ENCODE measurements around the gene NFS1.
"Not testable (repeated sequence)": the region's sequence is repeated elsewhere in the genome, so short reads cannot be mapped to it uniquely, and the experiment has no call there.

NFS1 gene

DNA sequence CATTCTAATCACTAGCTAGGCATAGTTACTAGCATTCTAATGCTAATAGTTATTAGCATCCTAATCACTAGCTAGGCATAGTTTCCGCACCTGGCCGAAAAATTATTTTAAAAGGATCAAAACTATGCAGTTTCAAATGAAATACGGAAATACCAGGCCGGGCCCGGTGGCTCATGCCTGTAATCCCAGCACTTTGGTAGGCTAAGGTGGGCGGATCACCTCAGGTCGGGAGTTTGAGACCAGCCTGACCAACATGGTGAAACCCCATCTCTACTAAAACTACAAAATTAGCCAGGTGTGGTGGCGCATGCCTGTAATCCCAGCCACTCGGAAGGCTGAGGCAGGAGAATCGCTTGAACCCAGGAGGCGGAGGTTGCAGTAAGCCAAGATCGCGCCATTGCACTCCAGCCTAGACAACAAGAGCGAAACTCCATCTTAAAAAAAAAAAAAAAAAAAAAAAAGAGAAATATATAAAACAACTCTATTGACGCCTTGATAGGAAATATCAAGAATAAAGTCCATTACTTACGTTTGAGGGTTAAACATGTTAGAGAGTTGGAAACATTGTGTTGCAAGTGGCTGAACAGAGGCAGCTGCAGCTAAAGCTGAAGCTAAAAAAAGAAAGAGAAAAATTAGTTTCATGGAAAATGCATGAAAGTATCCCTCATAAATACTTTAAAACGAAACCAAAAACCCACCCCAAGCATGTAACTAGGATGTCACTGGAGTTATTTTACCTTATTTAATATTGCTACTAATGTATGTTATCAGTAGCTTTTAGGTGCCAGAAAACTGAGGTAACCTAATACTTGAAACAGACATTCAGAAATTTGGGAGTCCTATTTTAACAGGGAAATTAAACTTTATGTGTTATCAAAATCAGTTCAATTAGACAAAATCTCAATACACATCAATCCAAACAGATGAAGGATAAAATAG lies 7.7 kb upstream of the NFS1 start:
- DNase-seq: not testable (repeated sequence)

DNA sequence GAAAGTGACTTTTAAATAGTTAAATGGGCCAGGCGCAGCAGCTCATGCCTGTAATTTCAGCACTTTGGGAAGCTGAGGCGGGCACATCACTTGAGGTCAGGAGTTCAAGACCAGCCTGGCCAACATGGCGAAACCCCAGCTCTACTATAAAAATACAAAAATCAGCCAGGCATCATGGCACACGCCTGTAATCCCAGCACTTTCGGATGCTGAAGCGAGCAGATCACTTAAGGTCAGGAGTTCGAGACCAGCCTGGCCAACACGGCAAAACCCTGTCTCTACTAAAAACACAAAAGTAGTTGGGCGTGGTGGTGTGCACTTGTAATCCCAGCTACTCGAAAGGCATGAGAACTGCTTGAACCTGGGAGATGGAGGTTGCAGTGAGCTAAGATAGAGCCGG lies 6.7 kb upstream of the NFS1 start:
- DNase-seq: not testable (repeated sequence)

DNA sequence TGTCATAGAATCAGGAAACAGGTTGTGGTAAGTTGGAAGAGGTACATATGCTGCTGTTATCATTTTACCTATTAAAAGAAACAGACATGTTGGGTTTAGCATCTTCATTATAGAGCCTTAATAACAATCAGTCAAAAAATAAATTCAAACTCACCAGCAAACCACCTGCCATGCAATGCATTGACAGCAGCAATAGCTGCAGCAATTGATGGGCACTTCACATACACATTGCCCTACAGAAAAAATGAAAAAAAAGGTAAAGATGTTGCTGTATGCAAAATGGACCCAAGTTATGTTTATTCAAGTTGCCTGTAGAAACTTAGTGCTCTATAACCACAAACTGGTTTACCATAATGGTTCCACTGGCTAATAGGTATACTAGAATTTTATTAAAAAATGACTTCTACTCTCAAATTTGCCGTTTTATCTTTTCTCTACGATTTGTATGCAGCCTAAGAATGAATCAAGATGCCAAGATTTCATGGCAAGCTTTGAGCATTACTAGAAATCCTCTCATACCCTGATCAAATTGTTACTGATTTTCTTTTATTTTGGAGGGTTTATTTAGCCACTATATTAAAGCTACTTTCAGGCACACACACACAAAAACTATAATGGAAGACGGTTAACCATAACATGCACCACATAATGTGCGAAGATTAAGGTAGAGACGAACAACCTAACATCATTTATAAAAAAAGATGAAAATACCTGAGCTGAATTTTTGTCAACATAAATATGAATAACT lies 5.5 kb upstream of the NFS1 start:
- DNase-seq: no peak

DNA sequence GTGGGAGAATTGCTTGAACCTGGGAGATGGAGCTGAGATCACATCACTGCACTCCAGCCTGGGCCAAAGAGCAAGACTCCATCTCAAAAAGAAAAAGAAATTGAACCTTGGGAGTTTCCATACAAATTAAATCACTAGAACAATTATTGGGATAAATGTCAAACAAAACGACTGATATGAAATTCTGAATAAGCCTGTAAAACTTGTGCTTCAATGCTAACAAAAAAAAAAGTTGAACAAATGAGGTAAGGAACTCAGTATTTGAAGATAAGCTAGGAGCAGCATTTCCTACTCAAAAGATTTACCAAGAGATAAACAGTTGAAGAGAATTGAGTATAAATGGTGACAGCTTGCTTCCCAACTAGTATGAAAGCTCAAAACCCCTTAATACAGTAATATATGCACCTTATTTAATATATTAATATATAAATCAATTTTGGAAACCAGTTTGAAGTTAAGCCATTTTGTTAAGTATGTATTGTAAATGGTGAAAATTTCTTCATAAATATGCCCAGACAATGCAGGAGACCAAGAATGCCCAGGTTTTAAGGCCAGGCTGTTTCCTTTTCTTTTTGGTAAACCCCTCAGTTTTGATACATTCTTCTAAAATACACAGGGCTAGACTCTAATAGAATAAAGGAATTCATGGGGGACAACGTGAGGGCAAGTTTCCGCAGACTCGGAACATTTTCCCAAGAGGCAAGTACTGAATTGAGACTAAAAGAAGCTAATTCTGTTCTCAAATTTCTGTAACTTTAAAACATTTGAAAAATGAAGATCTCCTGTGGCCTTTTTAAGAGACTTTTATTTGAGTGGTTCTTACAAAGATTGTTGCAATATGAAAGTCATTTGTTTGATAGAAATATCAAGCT lies 3.9 kb upstream of the NFS1 start:
- DNase-seq: no peak

- no peak for DNase-seq
These were observed 3.1 kb upstream of the NFS1 start for GRCh38 chr20:35702051-35702823.

- DNase-seq: no peak
These were observed 1.5 kb upstream of the NFS1 start for GRCh38 chr20:35700625-35701148.

DNA sequence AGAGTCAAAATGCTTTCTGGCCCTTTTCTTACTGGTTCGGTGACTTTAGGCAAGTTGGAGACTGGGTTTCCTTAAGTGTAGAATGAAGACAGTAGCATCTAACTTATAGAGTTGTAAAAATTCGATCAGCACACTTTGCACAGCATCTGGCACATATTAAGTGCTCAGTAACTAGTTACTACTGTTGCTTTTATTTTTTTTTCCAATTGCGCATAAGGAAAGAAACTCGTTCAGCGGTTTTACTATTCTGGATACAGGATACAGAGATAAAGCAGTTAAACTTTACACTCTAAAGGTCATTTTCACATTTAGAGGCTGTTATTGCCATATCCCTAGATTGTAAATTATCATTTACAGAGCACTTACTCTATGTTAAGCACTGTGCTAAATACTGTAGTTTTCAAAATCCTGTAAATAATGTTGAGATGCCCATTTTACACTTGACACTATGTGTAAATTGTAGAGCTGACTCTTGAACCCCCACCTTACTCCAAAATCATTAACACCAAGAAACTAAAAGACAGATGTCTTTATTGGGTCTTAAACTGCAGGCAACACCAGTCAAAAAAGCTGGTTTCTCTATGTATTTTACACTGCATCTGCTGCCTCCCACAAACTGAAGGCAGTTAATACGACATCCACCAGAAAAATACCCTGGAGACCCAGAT lies 939 bp upstream of the NFS1 start:
- DNase-seq: no peak

GRCh38 chr20:35698298-35699126 lies 640 bp downstream of the NFS1 start:
- no peak for DNase-seq

DNA sequence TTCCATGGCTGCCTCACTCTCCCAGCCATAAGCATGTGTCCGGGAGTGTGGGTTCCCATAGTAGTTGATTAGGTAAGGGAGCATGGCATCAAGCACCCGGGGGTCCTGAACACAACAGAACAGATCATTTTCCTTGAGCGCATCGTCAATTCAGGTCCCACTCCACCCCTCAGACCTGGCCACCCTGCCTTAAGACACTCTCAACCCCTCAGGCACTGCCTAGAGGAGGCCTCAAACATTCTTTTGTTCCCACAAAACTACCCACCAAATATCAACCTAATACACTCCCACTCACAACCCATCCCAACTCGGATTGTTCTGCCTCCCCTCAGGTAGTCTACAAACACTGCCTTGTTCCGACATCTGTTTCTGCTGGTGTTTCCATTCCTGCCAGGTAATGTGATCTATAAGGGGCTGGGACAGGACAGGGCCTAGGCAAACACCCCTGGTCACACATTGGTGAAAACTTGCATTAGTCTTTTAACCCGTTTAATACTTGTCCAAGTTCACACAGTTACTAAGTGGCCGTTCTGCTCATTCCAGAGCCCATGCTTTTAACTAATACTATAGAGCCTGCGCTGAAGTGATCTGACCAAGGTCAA lies 1.4 kb downstream of the NFS1 start:
- DNase-seq: no peak

GRCh38 chr20:35695978-35696377 lies 3.2 kb downstream of the NFS1 start:
- DNase-seq: no peak

- no peak for DNase-seq
These were observed 3.9 kb downstream of the NFS1 start for GRCh38 chr20:35695245-35695749.

- no peak for DNase-seq
These were observed 8.9 kb downstream of the NFS1 start for GRCh38 chr20:35690265-35690664.

GRCh38 chr20:35686872-35687271 lies 12.3 kb downstream of the NFS1 start:
- DNase-seq: not testable (repeated sequence)

GRCh38 chr20:35685368-35685767 lies 13.8 kb downstream of the NFS1 start:
- DNase-seq: not testable (repeated sequence)

DNA sequence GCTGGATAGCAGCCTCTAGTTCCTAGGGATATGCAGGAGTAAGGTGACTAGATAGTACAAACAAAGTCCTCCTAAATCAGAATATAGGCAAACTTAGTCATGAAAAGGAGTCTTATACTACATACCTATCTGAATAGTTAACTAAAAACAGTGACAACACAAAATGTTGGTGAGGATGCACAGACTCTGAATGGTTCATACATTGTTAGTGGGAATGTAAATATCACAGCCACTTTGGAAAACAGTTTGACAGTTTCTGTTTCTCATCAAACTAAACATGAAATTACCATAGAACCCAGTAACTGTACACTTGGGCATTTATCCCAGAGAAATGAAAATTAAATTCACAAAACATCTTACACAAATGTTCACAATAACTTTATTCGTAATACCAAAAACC lies 17.2 kb downstream of the NFS1 start:
- no peak for DNase-seq

- DNase-seq: no peak
These were observed 18.5 kb downstream of the NFS1 start for GRCh38 chr20:35680452-35681183.

GRCh38 chr20:35674921-35675320 lies 24.2 kb downstream of the NFS1 start:
- no peak for DNase-seq

DNA sequence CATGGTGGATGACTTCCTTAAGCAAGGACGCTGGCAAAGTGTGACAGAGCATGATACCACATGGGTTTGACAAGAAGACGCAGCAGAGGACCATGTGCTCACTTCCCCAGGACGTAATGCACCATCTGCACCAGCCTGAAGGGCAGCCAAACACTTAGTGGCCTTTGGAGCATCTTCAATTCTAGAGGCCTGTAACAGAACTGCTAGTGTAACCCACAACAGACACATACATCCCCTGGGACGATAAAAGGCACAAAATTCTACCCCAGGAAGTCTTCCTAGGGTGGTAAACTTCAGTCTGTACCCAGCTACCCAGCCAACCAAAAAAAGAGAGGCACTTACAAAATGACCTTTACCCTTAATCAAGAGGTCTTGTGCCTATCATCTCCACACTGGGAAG lies 25.3 kb downstream of the NFS1 start:
- no peak for DNase-seq

DNA sequence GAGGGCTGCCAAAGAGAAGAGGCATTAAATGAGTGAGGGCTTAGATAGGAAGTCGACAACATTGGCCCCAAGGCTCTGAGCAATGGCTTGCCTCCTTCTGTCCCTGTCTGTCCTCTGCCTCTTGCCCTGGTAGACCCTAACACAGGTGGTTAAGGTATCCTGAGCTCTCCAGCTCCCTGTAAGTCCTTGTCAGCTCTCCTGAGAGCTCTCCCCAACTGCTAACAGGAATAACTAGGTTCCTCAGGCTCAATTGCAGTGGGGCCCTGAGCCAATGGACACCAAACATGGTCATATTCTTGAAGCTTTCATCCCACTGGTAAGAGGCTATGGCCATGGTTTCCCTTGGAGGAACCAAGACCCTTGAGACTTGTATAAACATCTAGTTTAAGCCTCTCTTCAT lies 29.5 kb downstream of the NFS1 start:
- DNase-seq: no peak

Measured in NCI-H345 (cell line).